NCI-H526 treated with DMSO at 0.1 percent for 48 hours (cell line): Measurements from ENCODE around the gene CCM2.
"Not testable (repeated sequence)": the region's sequence is repeated elsewhere in the genome, so short reads cannot be mapped to it uniquely, and the experiment has no call there.

Experiments
- DNase-seq: peaks from one replicate; lab custom pipeline; 2025; lab: John Stamatoyannopoulos, UW

Gene CCM2

GRCh38 chr7:45103958-45104843, 104.2 kb downstream of the CCM2 start:
- DNase-seq: no peak

GRCh38 chr7:45104844-45105587, 105.0 kb downstream of the CCM2 start:
- no peak for DNase-seq

- no peak for DNase-seq
Measured at GRCh38 chr7:45105588-45106188, 105.7 kb downstream of the CCM2 start.

- DNase-seq: no peak
Measured at GRCh38 chr7:45106820-45107219, 106.8 kb downstream of the CCM2 start.

- DNase-seq: no peak
Measured at GRCh38 chr7:45107356-45107755, 107.4 kb downstream of the CCM2 start.

GRCh38 chr7:45108863-45109262, 108.9 kb downstream of the CCM2 start:
- DNase-seq: no peak

- DNase-seq: peak; percentile 83
Measured at GRCh38 chr7:45111298-45112223, 111.6 kb downstream of the CCM2 start, which contains the start of gene TBRG4. Gene TBRG4 (minus strand): TSS chr7:45111697. CDS start chr7:45109237, 2,460 bp downstream.

GRCh38 chr7:45112648-45113047, 112.6 kb downstream of the CCM2 start:
- no peak for DNase-seq

- not testable (repeated sequence) for DNase-seq
Measured at GRCh38 chr7:45114257-45114656, 114.3 kb downstream of the CCM2 start.

GRCh38 chr7:45114926-45115325, 114.9 kb downstream of the CCM2 start:
- DNase-seq: no peak

GRCh38 chr7:45116048-45116447, 116.0 kb downstream of the CCM2 start:
- no peak for DNase-seq

- no peak for DNase-seq
Measured at GRCh38 chr7:45117582-45117981, 117.6 kb downstream of the CCM2 start.

GRCh38 chr7:45118292-45118691, 118.3 kb downstream of the CCM2 start:
- DNase-seq: no peak

- DNase-seq: no peak
Measured at GRCh38 chr7:45118889-45119331, 118.9 kb downstream of the CCM2 start.

GRCh38 chr7:45119550-45119949, 119.5 kb downstream of the CCM2 start:
- no peak for DNase-seq

- no peak for DNase-seq
Measured at GRCh38 chr7:45122975-45123860, 123.2 kb downstream of the CCM2 start.

GRCh38 chr7:45123913-45124710, 124.1 kb downstream of the CCM2 start:
- no peak for DNase-seq

- DNase-seq: no peak
Measured at GRCh38 chr7:45125193-45125904, 125.3 kb downstream of the CCM2 start.
